Astrocyte (in vitro differentiated cells and primary cell): ENCODE data around the gene EFNB2.

ENCODE experiments used
- CTCF ChIP-seq: IDR thresholded peaks from 2 replicates; pipeline ENCODE4 v1.5.1; 2011; ENCODE audit warnings: low read depth, mild to moderate bottlenecking, inconsistent platforms, low read length, moderate library complexity; ENCODE audit not compliant: insufficient read depth
- EZH2 ChIP-seq: IDR thresholded peaks from 2 replicates; pipeline ENCODE4 v1.6.1; 2012; ENCODE audit warnings: mild to moderate bottlenecking, low read length, inconsistent platforms; ENCODE audit not compliant: insufficient read depth

- TF ChIP-seq CTCF (no peak), EZH2 (no peak)
These were observed 60.5 kb downstream of the EFNB2 start for GRCh38 chr13:106474912-106475311.
